Peyer's patch (tissue), 4 donors: ENCODE measurements around the gene RNF44. TPM values are rescaled to one million over a fixed set of nuclear protein-coding genes. Genes with fewer than 3 reads are reported as not detected.

Experiments
- DNase-seq, 3 donors: peaks; one replicate each; pipeline ENCODE4 v3.0.0-alpha.2; 2017 to 2019
- H3K27ac ChIP-seq, 4 donors: fragments of 200-600 bp; sonication (generic); one replicate each; pipeline ENCODE4 v1.5.1; 2016 to 2019
- H3K27me3 ChIP-seq, 2 donors: fragments of 200-600 bp; sonication (generic); one replicate each; pipeline ENCODE4 v1.5.1; 2019
- H3K36me3 ChIP-seq, 3 donors: fragments of 200-600 bp; sonication (generic); one replicate each; pipeline ENCODE4 v1.5.1; 2016 to 2019
- H3K4me1 ChIP-seq, 4 donors: fragments of 200-600 bp; sonication (generic); one replicate each; pipeline ENCODE4 v1.5.1; 2016 to 2019
- H3K4me3 ChIP-seq, 4 donors: fragments of 200-600 bp; sonication (generic); 1 replicate in 3 of 4; 2 replicates in 1 of 4; pipeline ENCODE4 v1.5.1; 2016 to 2019; ENCODE audit warnings: mild to moderate bottlenecking in 1 of 4
- H3K9me3 ChIP-seq, 4 donors: fragments of 200-600 bp; sonication (generic); one replicate each; pipeline ENCODE4 v1.5.1; 2016 to 2019; ENCODE audit warnings: mild to moderate bottlenecking in 1 of 4
- CTCF ChIP-seq, 6 experiments: fragments of 450-650 bp in 4 of 6; fragments of 200-600 bp in 2 of 6; sonication (generic) in 1 of 6; IDR thresholded peaks; one replicate each; pipeline ENCODE4 v1.5.1; 2017 to 2019; ENCODE audit warnings: antibody characterized with exemption in 6 of 6, mild to moderate bottlenecking in 3 of 6, moderate library complexity in 1 of 6
- POLR2A ChIP-seq, 2 donors: fragments of 450-650 bp; IDR thresholded peaks; one replicate each; pipeline ENCODE4 v1.5.1; 2017; ENCODE audit warnings: antibody characterized with exemption in 2 of 2, mild to moderate bottlenecking in 2 of 2, moderate library complexity in 2 of 2
- small RNA-seq, 2 donors: library from RNA; depleted of rRNA; stranded (forward); fragments of <200 nt; gene quantifications; one replicate each; pipeline ENCODE3, GENCODE V24; 2016
- total RNA-seq, 4 donors: library from RNA; depleted of rRNA; stranded (reverse); fragments of >200 nt; gene quantifications; one replicate each; pipeline ENCODE4 v1.1.0, GENCODE V29; 2016

The RNF44 gene
- total RNA-seq, 4 donors from 2014 or later: 46.4 to 114 (median 65.3) TPM

GRCh38 chr5:176481711-176482110 is 55.5 kb downstream of the RNF44 start:
- Histone ChIP-seq H3K27me3 (no peaks in the 10 kb centered on the region), H3K4me3 (no peak overlapping the region), H3K36me3 (peaks cover 0 to 40% (median 0%) of the 10 kb centered on the region in 3 donors), H3K9me3 (no peaks in the 10 kb centered on the region), H3K4me1 (no peaks in the 10 kb centered on the region), H3K27ac (no peak overlapping the region)
- no peak for DNase-seq
- TF ChIP-seq CTCF (IDR thresholded peaks at IDR 0.05) (no peak), POLR2A (IDR thresholded peaks at IDR 0.05) (no peak)

Small RNA genes lying within 50 kb of the gene (small RNA-seq; reads per million reads assigned to genes)
- gene RF00019 (0 reads per million in 2 donors), gene RN7SL684P (0 reads per million in 2 donors)

Other genes starting within 250 kb of the RNF44 start
- 10 to 100 TPM; 77.6 to 96.5 (median 83.3) TPM for gene KIAA1191, start 175.6 kb downstream of the RNF44 start, total RNA-seq
- 1 to 10 TPM in 3 of 4 donors, under 1 TPM in 1; 0.53 to 6.2 (median 2.5) TPM for gene ARL10, start 171.9 kb downstream of the RNF44 start, total RNA-seq
- 1 to 10 TPM; 7.5 to 8.4 (median 8.2) TPM for gene NOP16, start 148.8 kb downstream of the RNF44 start, total RNA-seq
- 100 to 1,000 TPM in 3 of 4 donors, 10 to 100 TPM in 1; 92.4 to 168 (median 140) TPM for gene HIGD2A, start 148.7 kb downstream of the RNF44 start, total RNA-seq
- 100 to 1,000 TPM in 3 of 4 donors, 10 to 100 TPM in 1; 87.5 to 211 (median 196) TPM for gene CLTB, start 120.9 kb downstream of the RNF44 start, total RNA-seq
- gene FAF2, start 89.0 kb downstream of the RNF44 start, total RNA-seq: 10 to 100 TPM; 18.2 to 41.5 (median 32.4) TPM
- gene CDHR2, start 11.9 kb upstream of the RNF44 start, total RNA-seq: 100 to 1,000 TPM in 3 of 4 donors, 10 to 100 TPM in 1; 39.6 to 823 (median 613) TPM
- 1 to 10 TPM in 2 of 4 donors, under 1 TPM in 2; 0.83 to 1.9 (median 1.2) TPM for gene GPRIN1, start 72.8 kb upstream of the RNF44 start, total RNA-seq
- not detected for gene SNCB, start 93.1 kb upstream of the RNF44 start, total RNA-seq
- not detected for gene EIF4E1B, start 93.3 kb upstream of the RNF44 start, total RNA-seq
- 10 to 100 TPM; 25.4 to 33.8 (median 28.7) TPM for gene TSPAN17, start 110.1 kb upstream of the RNF44 start, total RNA-seq